Esophagus mucosa (tissue), 1 donor: ENCODE results near the gene LIPF. TPM values are rescaled to one million over a fixed set of nuclear protein-coding genes. Genes with fewer than 3 reads are reported as not detected.
"Not testable (repeated sequence)": the region's sequence is repeated elsewhere in the genome, so short reads cannot be mapped to it uniquely, and the experiment has no call there.

Experiments used
- ATAC-seq: fragments of 200-7000 bp; cut with Tn5 transposase; one replicate; pipeline ENCODE4 v1.9.1; 2020
- total RNA-seq: library from RNA; stranded (reverse); gene quantifications from one replicate; pipeline ENCODE4 v1.2.4, GENCODE V29; 2023
- donor health status: DM: yes; HTN: yes; CAD: no.

The LIPF gene
- total RNA-seq: not detected

GRCh38 chr10:88664142-88664541, at the start of gene LIPF:
TSS of gene LIPF (plus strand) at chr10:88664442. CDS start at chr10:88667298, 2,856 bp downstream.
- ATAC-seq: no peak

GRCh38 chr10:88616250-88616977, 47.8 kb upstream of the LIPF start:
- ATAC-seq: no peak

DNA sequence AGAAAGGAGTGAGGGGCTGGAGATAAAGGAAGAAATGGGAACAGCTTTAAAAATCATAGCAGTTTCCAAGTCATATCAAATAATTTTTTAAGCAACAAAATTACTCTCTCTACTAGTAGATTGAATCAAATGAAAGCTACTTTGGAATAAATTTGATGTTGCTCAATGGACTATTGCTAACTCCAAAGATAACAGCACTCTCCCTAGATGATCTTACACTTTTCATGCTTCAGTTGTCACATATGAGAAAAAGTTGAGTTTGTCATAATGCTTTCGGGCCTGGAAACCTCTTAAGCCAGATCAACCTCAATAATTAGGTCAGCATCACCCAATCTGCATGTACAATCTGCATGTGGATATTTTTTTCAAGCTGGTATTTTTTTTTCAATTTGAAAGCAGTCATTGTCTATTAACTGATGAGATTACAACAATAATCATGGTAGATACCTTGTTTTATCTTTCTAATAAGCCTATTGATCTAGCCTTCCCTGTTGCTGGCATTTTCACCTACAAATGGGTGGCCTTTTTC, 46.4 kb upstream of the LIPF start:
- ATAC-seq: no peak

DNA sequence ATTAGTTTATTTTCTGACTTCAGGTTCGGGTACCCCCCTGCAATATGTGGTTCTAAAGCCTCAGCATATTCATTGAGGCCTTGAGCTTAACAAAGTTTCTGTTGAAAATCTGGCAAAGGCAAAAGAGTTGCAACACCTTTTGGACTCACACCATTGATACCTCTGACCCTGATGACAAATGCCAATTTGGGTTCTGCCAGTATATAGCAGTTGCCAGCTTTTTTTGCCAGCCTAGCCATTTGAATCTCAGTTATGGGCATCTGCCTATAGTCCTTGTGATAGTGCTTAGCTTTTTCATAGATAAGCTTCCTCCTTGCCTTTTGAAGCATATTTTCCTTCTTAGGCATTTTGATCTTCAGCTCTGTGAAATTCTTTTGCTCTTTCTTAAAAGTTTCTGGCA, 45.7 kb upstream of the LIPF start:
- ATAC-seq: no peak

GRCh38 chr10:88620441-88620840, 43.8 kb upstream of the LIPF start:
- no peak for ATAC-seq

DNA sequence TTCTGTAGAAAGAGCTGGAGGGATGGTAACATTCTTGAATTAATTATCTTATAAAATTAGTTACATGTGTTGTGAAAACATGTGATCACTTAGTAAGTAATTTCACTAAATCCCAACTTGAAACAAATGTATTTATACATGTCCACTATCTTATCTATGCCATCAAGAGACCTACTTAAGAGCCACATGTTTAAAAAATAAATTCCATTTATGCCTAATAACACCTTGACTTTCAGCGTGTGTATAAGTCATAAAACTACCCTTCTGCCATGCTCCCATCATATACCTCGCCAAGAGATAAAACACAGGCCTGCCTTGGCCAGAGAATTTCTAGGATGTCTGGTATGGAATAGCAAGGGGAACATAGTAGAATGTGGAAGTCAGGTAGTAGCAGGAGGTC, 40.4 kb upstream of the LIPF start:
- no peak for ATAC-seq

GRCh38 chr10:88624840-88625239, 39.4 kb upstream of the LIPF start:
- no peak for ATAC-seq

DNA sequence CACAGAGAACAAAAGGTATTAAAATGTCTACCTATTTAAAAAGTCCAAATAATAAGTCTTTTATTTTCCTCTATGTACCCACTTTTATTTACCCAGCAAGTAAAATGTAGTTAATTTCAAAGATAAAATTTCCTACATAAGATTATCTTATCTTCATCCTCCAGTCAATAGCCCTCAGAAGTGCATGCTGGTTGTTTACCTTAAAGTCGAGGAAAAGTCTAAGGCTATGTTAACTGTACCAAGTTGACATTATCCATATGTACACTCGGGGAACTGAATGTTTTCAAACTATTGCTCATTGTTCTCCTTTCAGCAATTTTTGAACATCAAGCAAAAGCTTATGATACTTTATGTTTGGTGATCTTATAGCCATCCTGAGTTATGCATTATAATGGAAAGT, 24.1 kb upstream of the LIPF start:
- ATAC-seq: no peak

DNA sequence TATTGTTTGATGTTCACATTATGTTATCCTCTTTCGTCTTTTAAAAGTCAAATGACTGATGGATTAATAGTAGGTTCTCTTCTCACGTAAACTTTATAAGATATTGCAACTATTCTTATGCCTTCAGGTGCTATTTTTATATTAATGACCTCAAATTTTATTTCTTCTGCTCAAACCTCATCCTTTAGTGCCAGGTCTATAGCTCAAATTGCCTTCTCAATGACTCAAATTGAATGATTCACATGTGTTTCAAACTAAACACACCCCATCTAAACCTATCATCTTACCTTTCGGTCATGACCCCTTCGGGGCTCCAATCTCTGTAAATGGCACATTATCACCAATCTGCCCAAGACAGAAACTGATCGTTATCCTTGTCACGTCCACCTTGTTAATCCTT, 22.0 kb upstream of the LIPF start:
- no peak for ATAC-seq

DNA sequence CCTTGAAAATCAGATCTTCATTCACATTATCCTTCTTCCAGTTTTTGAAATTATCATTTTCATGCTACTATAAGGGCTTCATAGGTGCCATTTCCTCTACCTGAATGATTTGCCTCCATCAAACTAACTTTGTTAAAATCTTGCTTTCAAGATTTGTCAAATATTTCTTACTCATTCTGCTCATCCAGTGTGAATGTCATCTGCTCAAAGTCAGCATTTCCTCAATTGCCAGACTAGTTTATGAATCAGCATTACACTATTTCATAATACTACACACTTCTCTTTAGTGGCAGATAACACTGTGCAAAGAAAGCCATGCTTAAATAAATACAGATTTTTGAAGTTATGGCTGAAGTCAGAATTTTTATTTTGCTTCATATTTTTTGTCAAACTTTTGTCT, 21.3 kb upstream of the LIPF start:
- peak; percentile 71 for ATAC-seq

- no peak for ATAC-seq
Measured at GRCh38 chr10:88647061-88647615, 17.1 kb upstream of the LIPF start.

DNA sequence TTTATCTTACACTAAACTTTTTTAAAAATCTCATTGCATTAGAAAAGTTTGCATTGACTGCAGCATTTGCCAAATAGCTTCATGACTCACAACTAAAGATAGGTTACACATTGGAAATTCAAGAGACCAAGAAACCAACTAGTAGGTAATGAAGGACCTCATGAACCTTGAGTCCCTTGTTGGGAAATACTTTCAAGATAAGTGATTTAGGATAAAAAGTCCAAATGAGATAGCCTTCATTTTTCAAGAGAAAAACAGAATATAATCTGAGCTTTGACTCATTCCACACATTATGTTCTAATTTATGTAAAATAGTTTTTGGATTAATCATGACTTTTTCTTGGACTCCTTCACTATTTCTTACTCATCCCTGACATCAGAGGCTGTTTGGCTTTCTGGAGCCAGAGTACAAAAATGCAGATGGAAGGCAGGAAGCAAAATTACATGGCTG, 13.1 kb upstream of the LIPF start:
- no peak for ATAC-seq

GRCh38 chr10:88652616-88653015, 11.6 kb upstream of the LIPF start:
- ATAC-seq: no peak

DNA sequence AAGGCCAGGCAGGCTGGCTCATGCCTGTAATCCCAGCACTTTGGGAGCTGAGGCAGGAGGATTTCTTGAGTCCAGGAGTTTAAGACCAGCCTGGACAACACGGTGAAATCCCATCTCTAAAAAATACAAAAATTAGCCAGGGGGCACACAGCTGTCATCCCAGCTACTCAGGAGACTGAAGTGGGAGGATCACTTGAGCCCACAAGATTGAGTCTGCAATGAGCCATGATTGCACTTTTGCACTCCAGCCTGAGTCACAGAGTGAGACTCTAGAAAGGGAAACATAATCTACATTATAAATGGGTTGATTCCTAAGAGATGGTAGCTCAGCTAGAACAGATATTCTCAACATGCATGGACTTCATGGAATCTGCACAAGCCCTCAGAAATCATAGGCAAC, 6.3 kb upstream of the LIPF start:
- ATAC-seq: no peak

- no peak for ATAC-seq
Measured at GRCh38 chr10:88659725-88660597, 4.3 kb upstream of the LIPF start.

DNA sequence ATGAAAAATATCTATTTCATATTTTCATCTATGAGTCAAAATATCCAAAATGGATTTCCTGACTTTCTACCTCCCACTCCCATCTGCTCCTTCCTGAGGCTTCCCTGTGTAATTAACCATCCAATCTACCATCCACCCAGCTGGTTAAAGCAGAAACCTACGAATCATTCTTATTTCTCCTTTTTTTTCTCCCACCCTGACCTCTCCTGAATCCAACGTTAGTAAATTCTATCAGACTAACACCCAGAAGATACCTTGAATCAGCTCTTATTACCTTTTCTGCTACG, 3.7 kb upstream of the LIPF start:
- no peak for ATAC-seq

GRCh38 chr10:88661018-88661417, 3.2 kb upstream of the LIPF start:
- no peak for ATAC-seq

DNA sequence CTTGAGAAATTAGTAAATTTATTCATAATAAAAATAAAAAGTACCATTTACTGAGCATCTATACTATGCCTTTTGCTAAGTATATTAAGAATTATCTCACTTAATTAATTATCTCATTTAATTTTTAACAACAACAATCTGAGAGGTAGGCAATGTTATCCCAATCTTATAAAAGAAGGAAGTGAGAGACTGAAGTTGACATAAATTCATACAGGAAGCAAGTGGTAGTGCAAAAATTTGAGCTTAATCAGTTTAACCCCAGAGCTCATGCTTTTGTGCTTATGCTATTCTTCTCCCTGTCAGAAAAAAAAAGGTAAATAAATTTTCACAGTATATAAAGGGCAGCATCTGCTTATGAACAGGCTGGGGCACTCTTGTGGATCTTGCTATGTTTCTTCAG, 2.7 kb upstream of the LIPF start:
- ATAC-seq: no peak

DNA sequence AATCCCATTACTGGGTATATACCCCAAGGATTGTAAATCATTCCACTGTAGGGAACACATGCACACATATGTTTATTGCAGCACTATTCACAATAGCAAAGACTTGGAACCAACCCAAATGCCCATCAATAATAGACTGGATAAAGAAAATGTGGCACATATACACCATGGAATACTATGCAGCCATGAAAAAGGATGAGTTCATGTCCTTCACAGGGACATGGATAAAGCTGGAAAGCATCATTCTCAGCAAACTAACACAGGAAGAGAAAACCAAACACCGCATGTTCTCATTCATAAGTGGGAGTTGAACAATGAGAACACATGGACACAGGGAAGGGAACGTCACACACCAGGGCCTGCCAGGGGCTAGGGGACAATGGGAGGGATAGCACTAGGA, 1.1 kb upstream of the LIPF start:
- ATAC-seq: not testable (repeated sequence)

DNA sequence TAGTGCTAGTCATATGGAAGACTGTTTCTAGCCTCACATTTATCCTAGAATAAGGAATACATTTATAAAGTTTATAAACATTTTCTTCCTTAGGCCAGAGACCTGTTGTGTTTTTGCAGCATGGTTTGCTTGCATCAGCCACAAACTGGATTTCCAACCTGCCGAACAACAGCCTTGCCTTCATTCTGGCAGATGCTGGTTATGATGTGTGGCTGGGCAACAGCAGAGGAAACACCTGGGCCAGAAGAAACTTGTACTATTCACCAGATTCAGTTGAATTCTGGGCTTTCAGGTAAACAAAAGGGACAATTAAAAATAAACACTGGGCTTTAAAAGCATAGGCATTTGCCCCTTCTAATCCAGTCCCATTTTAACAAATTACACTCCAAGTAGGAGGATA, 4.2 kb downstream of the LIPF start:
- ATAC-seq: no peak

GRCh38 chr10:88670497-88670896, 6.3 kb downstream of the LIPF start:
- ATAC-seq: no peak

- ATAC-seq: no peak
Measured at GRCh38 chr10:88672041-88672440, 7.8 kb downstream of the LIPF start.

GRCh38 chr10:88676283-88677060, 12.2 kb downstream of the LIPF start:
- ATAC-seq: no peak
